ENCODE measurements around the gene RGS9.
"Not testable (repeated sequence)": the region's sequence is repeated elsewhere in the genome, so short reads cannot be mapped to it uniquely, and the experiment has no call there.

Gene RGS9

GRCh38 chr17:65109543-65109942, 27.6 kb upstream of the RGS9 start:
- no peak for DNase-seq
- TF ChIP-seq, protein P1, sequence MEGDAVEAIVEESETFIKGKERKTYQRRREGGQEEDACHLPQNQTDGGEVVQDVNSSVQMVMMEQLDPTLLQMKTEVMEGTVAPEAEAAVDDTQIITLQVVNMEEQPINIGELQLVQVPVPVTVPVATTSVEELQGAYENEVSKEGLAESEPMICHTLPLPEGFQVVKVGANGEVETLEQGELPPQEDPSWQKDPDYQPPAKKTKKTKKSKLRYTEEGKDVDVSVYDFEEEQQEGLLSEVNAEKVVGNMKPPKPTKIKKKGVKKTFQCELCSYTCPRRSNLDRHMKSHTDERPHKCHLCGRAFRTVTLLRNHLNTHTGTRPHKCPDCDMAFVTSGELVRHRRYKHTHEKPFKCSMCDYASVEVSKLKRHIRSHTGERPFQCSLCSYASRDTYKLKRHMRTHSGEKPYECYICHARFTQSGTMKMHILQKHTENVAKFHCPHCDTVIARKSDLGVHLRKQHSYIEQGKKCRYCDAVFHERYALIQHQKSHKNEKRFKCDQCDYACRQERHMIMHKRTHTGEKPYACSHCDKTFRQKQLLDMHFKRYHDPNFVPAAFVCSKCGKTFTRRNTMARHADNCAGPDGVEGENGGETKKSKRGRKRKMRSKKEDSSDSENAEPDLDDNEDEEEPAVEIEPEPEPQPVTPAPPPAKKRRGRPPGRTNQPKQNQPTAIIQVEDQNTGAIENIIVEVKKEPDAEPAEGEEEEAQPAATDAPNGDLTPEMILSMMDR (IDR thresholded peaks at IDR 0.05; ENCODE audit: low read depth, low read length): no peak

GRCh38 chr17:65109990-65110680, 27.0 kb upstream of the RGS9 start:
- no peaks in the 10 kb centered on the region for H3K36me3 ChIP-seq
- H3K4me3 ChIP-seq (ENCODE audit: low read depth, low read length): no peak overlapping the region
- TF ChIP-seq, protein P1 (IDR thresholded peaks at IDR 0.05; ENCODE audit: low read depth, low read length): no peak
- no peaks in the 10 kb centered on the region for H3K27me3 ChIP-seq
- H3K9me3 ChIP-seq: no peaks in the 10 kb centered on the region
- DNase-seq: no peak
- no peaks in the 10 kb centered on the region; the same call in none of the 2 replicates for H3K4me1 ChIP-seq

More at GRCh38 chr17:65109543-65109942, 27.6 kb upstream of the RGS9 start:
- Histone ChIP-seq H3K9me3 (no peaks in the 10 kb centered on the region), H3K4me3 (ENCODE audit: low read depth, low read length) (no peak overlapping the region), H3K36me3 (no peaks in the 10 kb centered on the region), H3K27me3 (no peaks in the 10 kb centered on the region), H3K4me1 (no peaks in the 10 kb centered on the region; the same call in none of the 2 replicates)

DNA sequence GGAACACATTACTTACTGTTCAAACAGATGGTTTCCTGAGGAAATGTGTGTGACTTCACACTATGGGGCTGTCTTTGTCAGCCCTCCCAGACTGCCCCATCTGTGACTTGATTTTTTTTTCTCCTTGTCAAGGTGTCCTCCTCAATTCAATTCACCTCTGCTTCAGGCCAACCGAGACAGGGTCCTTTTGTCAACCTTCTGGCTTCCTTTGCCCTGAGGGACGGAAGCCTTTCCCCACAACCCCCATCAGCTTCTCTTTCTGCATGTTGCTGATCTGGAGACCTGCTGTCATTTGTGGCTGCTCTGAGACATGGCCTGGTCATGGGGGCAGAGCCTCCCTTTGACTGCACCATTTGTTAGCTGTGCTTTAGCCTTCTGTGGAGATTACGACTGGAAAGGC, 21.3 kb upstream of the RGS9 start:
- TF ChIP-seq, protein P1 (IDR thresholded peaks at IDR 0.05; ENCODE audit: low read depth, low read length): no peak
- H3K9me3 ChIP-seq: no peaks in the 10 kb centered on the region
- no peak overlapping the region for H3K4me3 ChIP-seq (ENCODE audit: low read depth, low read length)
- H3K27me3 ChIP-seq: no peaks in the 10 kb centered on the region
- no peak for DNase-seq
- H3K4me1 ChIP-seq: no peaks in the 10 kb centered on the region
- H3K36me3 ChIP-seq: no peaks in the 10 kb centered on the region

GRCh38 chr17:65116515-65116914, 20.7 kb upstream of the RGS9 start:
- not testable (repeated sequence) for DNase-seq; H3K4me3 ChIP-seq (ENCODE audit: low read depth, low read length); H3K27me3 ChIP-seq; H3K36me3 ChIP-seq; H3K9me3 ChIP-seq; H3K4me1 ChIP-seq

DNA sequence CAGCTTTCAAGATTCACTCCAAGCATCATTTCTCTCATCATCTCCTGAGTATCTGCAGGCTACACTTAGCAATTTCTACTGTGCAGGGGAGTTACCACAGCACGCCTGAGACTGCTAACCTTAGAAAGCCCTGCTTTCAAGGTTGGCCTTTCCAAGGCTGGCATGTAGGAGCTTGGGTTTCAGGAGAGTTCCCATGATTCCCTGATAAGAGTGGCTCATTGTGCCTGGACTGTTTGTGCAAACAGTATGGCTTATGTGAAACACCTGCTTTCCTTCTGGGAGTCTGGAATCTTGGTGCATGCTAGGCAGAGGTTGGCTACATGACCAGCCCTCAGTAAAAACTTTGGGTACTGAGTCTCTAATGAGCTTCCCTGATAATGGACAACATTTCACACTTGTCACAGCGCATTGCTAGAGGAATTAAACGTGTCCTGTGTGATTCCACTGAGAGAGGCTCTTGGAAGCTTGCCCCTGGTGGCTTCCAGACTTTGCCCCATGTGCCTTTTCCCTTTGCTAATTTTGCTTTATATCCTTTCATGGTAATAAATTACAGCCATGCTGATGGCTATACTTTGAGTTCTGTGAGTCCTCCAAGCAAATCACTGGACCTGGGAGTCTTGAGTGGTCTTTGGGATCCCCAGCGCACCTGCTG, 19.7 kb upstream of the RGS9 start:
- Histone ChIP-seq H3K9me3 (no peaks in the 10 kb centered on the region), H3K4me3 (ENCODE audit: low read depth, low read length) (no peak overlapping the region), H3K36me3 (no peaks in the 10 kb centered on the region), H3K27me3 (no peaks in the 10 kb centered on the region), H3K4me1 (no peaks in the 10 kb centered on the region)
- no peak for DNase-seq
- TF ChIP-seq, protein P1 (IDR thresholded peaks at IDR 0.05; ENCODE audit: low read depth, low read length): no peak

DNA sequence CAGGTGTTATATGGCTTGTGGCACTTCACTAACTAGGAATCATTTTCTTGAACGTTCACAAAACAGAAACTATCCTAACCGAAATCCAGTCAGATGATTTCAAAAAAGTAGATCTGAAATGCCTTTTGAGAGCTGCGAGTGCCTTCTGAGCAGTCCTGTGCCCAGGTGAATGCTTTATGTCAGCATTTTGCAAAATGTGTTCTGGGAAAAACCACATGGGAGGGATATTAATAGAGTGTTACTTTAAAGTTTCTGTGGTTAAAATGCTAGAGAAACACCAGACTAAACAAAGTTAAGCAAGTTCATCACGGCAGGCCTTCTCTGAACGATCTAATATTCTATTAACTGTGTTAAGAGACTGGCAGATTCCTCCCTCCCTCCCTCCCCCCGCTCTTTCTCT, 15.8 kb upstream of the RGS9 start:
- Histone ChIP-seq H3K4me3 (ENCODE audit: low read depth, low read length) (no peak overlapping the region), H3K4me1 (no peaks in the 10 kb centered on the region), H3K36me3 (no peaks in the 10 kb centered on the region), H3K27me3 (no peaks in the 10 kb centered on the region), H3K9me3 (no peaks in the 10 kb centered on the region)
- TF ChIP-seq, protein P1 (IDR thresholded peaks at IDR 0.05; ENCODE audit: low read depth, low read length): no peak
- no peak for DNase-seq

All from BE2C (cell line).